Suppressor macrophage treated with lipopolysaccharide for 4 hours (primary cell): Measurements from ENCODE around the gene ZNF655.
A peak's percentile ranks its signal among the peaks of the same experiment; 100 is the strongest.
"Not testable (repeated sequence)": the region's sequence is repeated elsewhere in the genome, so short reads cannot be mapped to it uniquely, and the experiment has no call there.

Experiments
- DNase-seq: peaks from one replicate; pipeline ENCODE4 v3.0.0-alpha.2; 2020

The ZNF655 gene

GRCh38 chr7:99558306-99559174 is at the start of gene ZNF655:
ZNF655 (plus strand) TSS chr7:99558642; CDS start chr7:99560560, 1,918 bp downstream.
- peak; percentile 93 for DNase-seq

DNA sequence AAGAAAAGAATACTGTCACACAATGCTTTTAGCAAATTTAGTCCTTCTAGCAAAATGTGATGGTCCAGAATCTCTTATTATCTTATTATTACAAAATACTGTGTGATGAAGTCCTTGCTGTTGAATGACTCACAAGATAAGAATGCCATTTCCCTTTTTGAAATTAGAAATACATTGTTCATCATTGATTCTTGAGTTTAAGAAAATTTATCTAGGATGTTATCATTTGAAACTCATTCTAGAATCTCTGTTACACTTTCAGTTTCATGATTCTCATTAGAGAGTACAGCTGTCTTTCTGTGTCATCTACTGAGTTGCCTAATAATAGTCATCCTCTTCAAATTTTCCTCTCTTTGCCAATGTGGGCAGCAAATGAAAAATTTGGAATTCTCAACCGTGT is 44.4 kb upstream of the ZNF655 start:
- DNase-seq, result peak; percentile 64

- DNase-seq, result no peak
These were observed 37.0 kb upstream of the ZNF655 start for GRCh38 chr7:99521399-99521798.

DNA sequence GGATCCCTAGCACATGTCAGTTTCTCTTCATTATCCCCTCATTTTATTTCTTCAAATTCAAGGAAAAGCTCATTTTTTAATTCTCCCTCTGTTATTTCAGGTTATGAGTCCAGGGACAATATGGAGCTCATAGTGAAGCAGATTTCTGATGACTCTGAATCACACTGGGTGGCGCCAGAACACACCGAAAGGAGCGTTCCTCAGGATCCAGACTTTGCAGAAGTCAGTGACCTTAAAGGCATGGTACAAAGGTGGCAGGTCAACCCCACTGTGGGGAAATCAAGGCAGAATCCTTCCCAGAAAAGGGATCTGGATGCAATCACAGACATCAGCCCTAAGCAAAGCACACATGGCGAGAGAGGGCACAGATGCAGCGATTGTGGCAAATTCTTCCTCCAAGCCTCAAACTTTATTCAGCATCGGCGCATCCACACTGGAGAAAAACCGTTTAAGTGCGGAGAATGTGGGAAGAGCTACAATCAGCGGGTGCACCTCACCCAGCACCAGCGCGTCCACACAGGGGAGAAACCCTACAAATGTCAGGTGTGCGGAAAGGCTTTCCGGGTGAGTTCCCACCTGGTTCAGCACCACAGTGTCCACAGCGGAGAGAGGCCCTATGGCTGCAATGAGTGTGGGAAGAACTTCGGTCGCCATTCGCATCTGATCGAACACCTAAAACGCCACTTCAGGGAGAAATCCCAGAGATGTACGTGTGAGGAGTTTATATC is 32.6 kb upstream of the ZNF655 start:
- peak; percentile 25 for DNase-seq

DNA sequence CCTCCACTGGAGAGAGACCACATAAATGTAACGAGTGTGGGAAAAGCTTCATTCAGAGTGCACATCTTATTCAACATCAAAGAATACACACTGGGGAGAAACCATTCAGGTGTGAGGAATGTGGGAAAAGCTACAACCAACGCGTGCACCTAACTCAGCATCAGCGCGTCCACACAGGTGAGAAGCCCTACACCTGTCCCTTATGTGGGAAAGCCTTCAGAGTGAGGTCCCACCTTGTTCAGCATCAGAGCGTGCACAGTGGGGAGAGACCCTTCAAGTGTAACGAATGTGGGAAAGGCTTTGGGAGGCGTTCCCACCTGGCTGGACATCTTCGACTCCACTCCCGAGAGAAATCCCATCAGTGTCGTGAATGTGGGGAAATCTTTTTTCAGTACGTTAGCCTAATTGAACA is 27.1 kb upstream of the ZNF655 start:
- DNase-seq, result no peak

GRCh38 chr7:99535667-99536066 is 22.8 kb upstream of the ZNF655 start:
- DNase-seq, result no peak

DNA sequence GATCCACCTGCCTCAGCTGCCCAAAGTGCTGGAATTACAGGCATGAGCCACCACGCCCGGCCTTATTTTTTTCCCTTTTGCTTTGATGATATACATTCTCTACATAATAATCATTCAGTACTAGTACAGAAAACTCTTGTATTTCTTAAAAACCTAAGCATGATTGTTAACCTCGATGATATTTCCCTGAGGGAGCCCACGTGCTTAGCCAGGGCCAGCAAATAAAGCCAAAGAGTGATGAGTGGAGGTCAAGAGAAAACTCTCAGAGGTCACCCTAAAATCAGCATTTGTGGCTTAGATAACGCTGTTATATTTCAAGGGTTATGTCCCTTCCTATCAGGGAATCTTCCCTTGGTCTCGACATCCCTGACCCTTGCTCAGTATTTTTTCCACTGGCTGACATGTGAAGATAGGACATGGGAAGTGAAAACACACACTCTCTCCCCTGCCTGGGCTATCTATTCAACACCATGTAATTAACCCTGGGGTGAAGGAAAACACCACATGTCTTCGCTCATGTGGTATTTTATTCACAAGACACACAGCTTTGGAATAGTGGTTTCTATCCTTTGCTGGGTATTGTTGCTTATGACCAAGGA is 19.1 kb upstream of the ZNF655 start:
- DNase-seq, result no peak

DNA sequence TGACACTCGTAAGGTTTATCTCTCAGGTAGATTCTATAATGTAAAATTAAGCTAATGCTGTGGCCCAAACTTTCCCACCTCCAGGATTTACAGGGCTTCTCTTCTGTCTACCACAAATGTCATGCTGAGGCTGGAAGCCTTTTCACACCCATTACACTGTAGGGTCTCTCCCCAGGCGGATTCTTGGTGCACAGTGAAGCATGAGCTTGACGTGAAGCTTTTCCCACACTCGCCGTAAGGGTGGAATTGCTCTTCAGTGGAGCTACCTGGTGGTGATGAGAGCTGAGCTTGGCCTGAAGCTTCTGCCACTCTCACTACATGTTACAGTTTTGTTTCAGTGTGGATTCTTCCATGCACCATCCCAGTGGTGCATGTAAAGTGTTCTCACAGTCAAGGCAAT is 17.9 kb upstream of the ZNF655 start:
- no peak for DNase-seq

GRCh38 chr7:99541212-99541611 is 17.2 kb upstream of the ZNF655 start:
- no peak for DNase-seq

GRCh38 chr7:99543081-99543671 is 15.3 kb upstream of the ZNF655 start:
- DNase-seq, result no peak

- DNase-seq, result no peak
These were observed 14.5 kb upstream of the ZNF655 start for GRCh38 chr7:99543916-99544315.

DNA sequence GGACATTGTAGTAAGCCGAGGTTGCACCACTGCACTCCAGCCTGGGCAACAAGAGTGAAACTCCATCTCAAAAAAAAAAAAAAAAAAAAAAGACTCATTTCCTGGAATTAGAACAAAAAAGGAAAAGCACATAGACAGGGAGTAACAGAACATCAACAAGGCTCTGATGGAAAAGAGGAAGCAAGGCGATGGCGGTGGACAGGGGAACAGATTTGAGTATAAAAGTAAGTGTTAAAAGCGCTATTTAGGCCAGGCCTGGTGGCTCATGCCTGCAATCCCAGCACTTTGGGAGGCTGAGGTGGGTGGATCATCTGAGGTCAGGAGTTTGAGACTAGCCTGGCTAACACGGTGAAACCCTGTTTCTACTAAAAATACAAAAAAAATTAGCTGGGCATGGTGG is 13.1 kb upstream of the ZNF655 start:
- DNase-seq, result not testable (repeated sequence)

DNA sequence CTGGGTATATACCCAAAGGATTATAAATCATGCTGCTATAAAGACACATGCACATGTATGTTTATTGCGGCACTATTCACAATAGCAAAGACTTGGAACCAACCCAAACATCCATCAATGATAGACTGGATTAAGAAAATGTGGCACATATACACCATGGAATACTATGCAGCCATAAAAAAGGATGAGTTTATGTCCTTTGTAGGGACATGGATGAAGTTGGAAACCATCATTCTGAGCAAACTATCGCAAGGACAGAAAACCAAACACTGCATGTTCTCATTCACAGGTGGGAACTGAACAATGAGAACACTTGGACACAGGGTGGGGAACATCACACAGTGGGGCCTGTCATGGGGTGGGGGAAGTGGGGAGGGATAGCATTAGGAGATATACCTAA is 8.9 kb upstream of the ZNF655 start:
- not testable (repeated sequence) for DNase-seq

DNA sequence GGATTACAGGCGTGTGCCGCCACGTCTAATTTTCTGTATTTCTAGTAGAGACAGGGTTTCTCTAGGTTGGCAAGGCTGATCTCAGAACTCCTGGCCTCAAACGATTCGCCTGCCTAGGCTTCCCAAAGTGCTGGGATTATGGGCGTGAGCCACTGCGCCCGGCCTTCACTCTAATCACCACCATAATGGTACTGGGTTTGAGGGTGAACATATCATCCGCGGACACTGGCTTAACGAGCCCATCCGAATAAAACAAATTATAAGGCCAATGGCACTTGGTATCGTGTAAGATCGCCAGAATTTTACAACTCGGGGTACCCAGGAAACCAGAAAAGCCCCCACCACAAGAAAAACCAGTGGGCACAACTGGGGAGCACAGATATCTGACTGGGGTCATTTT is 7.1 kb upstream of the ZNF655 start:
- DNase-seq, result no peak

DNA sequence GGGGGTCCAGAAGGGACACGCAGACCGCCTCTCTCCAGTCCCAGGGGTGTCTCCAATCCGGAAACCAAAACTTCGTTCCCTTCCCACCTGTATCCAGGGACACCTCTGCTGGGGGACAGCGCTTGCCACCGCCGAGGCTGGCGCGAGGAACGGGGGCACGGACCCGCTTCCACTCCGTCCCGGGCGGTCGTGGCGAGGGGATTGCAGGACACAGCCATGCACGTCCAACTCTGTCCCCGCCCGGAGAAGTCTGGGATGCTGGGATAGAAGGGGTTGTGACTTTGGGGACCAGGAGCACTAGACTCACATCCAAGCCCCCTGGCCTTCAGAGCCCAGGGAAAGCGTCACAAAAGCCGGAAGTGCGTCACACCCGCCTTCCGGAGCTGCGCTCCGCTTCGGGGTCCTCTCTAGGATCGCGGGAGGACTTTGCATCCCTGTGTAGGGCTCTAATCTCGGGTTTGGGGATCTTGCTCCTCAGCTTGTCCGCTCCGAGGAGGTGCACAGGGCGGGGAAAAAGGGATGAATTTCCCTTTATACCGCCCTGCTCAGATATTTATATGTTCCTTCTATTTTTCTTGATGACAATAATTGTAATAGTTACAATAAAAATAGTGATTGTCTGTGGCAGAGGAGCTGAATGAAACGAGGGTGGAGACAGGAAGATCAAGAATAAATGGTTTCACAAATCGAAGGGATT is 6.5 kb upstream of the ZNF655 start, which contains the start of gene FAM200A:
Gene FAM200A, minus strand, starts transcription at position 348 of the 697 bp plus-strand sequence. CDS start 3,707 bp downstream, outside the sequence.
- DNase-seq, result peak; percentile 93

GRCh38 chr7:99553039-99553438 is 5.4 kb upstream of the ZNF655 start:
- DNase-seq, result no peak

- peak; percentile 18 for DNase-seq
These were observed 3.5 kb upstream of the ZNF655 start for GRCh38 chr7:99554939-99555338.

GRCh38 chr7:99557196-99557607 is 1.2 kb upstream of the ZNF655 start:
- no peak for DNase-seq

DNA sequence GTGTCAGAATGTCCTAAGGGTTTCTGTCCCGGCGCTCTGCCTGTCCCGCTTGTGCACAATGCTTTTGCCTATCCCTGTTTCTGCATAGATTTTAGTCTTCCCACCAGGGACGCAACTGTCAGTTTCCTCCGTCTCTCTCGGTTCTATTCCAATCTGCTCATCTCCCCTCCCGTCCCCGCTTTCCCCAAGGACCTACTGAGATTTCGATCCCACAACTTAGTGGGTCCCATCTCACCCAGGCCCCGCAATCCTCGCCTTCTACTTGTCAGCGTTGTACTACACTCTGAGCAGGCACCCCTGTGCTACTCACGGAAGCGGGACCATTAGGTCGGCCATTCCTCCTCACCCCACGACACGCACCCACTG is 519 bp upstream of the ZNF655 start:
- DNase-seq, result no peak

- peak; percentile 32 for DNase-seq
These were observed 903 bp downstream of the ZNF655 start for GRCh38 chr7:99559175-99559915.

DNA sequence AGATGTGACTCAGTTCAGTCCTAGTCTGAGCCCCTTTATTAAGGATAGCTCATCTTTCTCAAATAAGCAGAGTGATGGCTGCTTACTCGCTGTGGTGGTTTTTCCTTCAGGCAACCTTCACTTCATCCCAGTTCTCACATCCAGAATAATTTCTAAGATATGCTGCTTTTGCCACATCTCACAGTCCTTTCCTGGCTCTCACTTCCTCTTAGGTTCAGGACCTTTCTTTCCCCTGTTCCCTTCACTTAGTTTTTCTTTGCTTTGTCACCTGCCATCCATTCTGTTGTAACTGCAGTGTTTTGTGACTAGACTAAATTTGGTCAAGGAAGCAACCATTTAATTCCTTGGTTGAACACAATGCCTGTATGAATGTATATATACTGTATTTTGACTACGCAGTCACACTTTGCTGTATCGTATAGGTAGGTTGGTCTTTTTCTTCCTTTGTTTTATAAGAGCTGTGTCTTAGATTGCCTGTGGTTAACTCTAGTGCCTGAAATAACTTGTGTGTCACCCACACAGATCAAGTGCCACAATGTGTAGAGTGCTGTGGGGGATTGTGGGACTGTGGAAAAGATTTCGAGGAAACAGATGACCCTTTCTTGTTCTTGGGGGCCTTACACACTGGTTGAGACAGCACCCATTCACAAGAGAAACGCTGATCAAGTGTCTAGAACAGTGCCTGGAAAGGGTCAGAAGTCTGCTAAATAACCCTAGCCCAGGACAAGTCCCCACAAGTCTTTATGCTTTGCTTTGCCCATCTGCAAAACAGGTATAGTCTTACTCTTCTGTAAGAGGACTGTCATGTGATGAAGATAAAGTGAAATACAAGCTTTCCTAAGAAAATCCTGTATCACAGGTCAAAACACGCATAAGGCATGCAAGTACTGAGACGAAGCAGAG is 2.6 kb downstream of the ZNF655 start:
- DNase-seq, result peak; percentile 31
